Measurements from ENCODE around the gene TNK1. TPM values are rescaled to one million over a fixed set of nuclear protein-coding genes. Genes with fewer than 3 reads are reported as not detected.

TNK1 gene
- total and polyA plus RNA-seq, 2 donors from 2014 or later = 7.6 to 9.3 TPM

- intact Hi-C loops (cut with DNase I) = no loop called here
- no peaks in the 10 kb centered on the region for H3K9me3 ChIP-seq (ENCODE audit: control insufficient read depth in 2 of 3, insufficient read depth in 1 of 3, low read length in 3 of 3)
These were observed 42.8 kb downstream of the TNK1 start for GRCh38 chr17:7423679-7424078.

GRCh38 chr17:7425316-7425715, 44.4 kb downstream of the TNK1 start, which contains the start of gene SPEM2:
TSS of gene SPEM2 (plus strand) at chr17:7425616. CDS start at chr17:7425689, 73 bp downstream.
- H3K4me1 ChIP-seq (ENCODE audit: control insufficient read depth in 2 of 3, insufficient read depth in 2 of 3, low read depth in 1 of 3, low read length in 3 of 3) = no peaks in the 10 kb centered on the region
- H3K27me3 ChIP-seq (ENCODE audit: control insufficient read depth, insufficient read depth, low read length) = no peaks in the 10 kb centered on the region
- intact Hi-C loops (cut with DNase I) = no loop called here
- no peak within 1 kb of the TSS for H3K9ac ChIP-seq (ENCODE audit: low read length in 3 of 3)
- TF ChIP-seq CTCF (IDR thresholded peaks at IDR 0.05; ENCODE audit: borderline replicate concordance, extremely low read depth, insufficient read depth) = no peak
- FAIRE-seq (no peak), DNase-seq (no peak)
- H3K36me3 ChIP-seq (ENCODE audit: control insufficient read depth in 2 of 3, insufficient read depth in 3 of 3, low read length in 3 of 3) = no peaks in the 10 kb centered on the region
- no peaks in the 10 kb centered on the region for H3K9me3 ChIP-seq (ENCODE audit: control insufficient read depth in 2 of 3, insufficient read depth in 1 of 3, low read length in 3 of 3)
- no peak within 1 kb of the TSS for H3K4me3 ChIP-seq (ENCODE audit: low read length in 3 of 3)
- no peak within 1 kb of the TSS for H3K27ac ChIP-seq (ENCODE audit: low read depth in 2 of 2, low read length in 2 of 2)

More at GRCh38 chr17:7423679-7424078, 42.8 kb downstream of the TNK1 start:
- H3K27ac ChIP-seq (ENCODE audit: low read depth in 2 of 2, low read length in 2 of 2) = no peak overlapping the region
- H3K27me3 ChIP-seq (ENCODE audit: control insufficient read depth, insufficient read depth, low read length) = no peaks in the 10 kb centered on the region
- no peak overlapping the region for H3K4me3 ChIP-seq (ENCODE audit: low read length in 3 of 3)
- H3K36me3 ChIP-seq (ENCODE audit: control insufficient read depth in 2 of 3, insufficient read depth in 3 of 3, low read length in 3 of 3) = no peaks in the 10 kb centered on the region
- DNase-seq = peak in 2 of 5 donors; percentile 38 to 61
- FAIRE-seq = no peak
- H3K9ac ChIP-seq (ENCODE audit: low read length in 3 of 3) = no peak overlapping the region
- TF ChIP-seq CTCF (IDR thresholded peaks at IDR 0.05; ENCODE audit: borderline replicate concordance, extremely low read depth, insufficient read depth) = no peak
- H3K4me1 ChIP-seq (ENCODE audit: control insufficient read depth in 2 of 3, insufficient read depth in 2 of 3, low read depth in 1 of 3, low read length in 3 of 3) = no peaks in the 10 kb centered on the region

- Histone ChIP-seq H3K27ac (ENCODE audit: low read depth in 2 of 2, low read length in 2 of 2) (no peak overlapping the region), H3K36me3 (ENCODE audit: control insufficient read depth in 2 of 3, insufficient read depth in 3 of 3, low read length in 3 of 3) (no peaks in the 10 kb centered on the region), H3K4me1 (ENCODE audit: control insufficient read depth in 2 of 3, insufficient read depth in 2 of 3, low read depth in 1 of 3, low read length in 3 of 3) (no peaks in the 10 kb centered on the region), H3K9me3 (ENCODE audit: control insufficient read depth in 2 of 3, insufficient read depth in 1 of 3, low read length in 3 of 3) (no peaks in the 10 kb centered on the region), H3K27me3 (ENCODE audit: control insufficient read depth, insufficient read depth, low read length) (no peaks in the 10 kb centered on the region), H3K9ac (ENCODE audit: low read length in 3 of 3) (no peak overlapping the region), H3K4me3 (ENCODE audit: low read length in 3 of 3) (no peak overlapping the region)
- intact Hi-C loops (cut with DNase I) = no loop called here
- TF ChIP-seq CTCF (IDR thresholded peaks at IDR 0.05; ENCODE audit: borderline replicate concordance, extremely low read depth, insufficient read depth) = no peak
- FAIRE-seq = no peak
- DNase-seq = no peak
These were observed 44.9 kb downstream of the TNK1 start for GRCh38 chr17:7425756-7426155.

Data from kidney (tissue), 14 donors.